Epithelial cell of proximal tubule (primary cell): ENCODE results near the gene IQUB. TPM values are rescaled to one million over a fixed set of nuclear protein-coding genes. Genes with fewer than 3 reads are reported as not detected.
A peak's percentile ranks its signal among the peaks of the same experiment; 100 is the strongest.

Experiments
- DNase-seq: peaks from one replicate; pipeline ENCODE4 v3.0.0-alpha.2; 2011; ENCODE audit warnings: low read depth
- H3K4me3 ChIP-seq: 2 replicates; pipeline ENCODE4 v1.5.1; 2011; ENCODE audit warnings: low read depth, mild to moderate bottlenecking, low read length
- CTCF ChIP-seq: conservative IDR thresholded peaks from 2 replicates; pipeline ENCODE4 v1.5.1; 2012; ENCODE audit warnings: low read depth, mild to moderate bottlenecking, low read length
- total RNA-seq: library from RNA; depleted of rRNA; stranded (reverse); fragments of >200 nt; gene quantifications from 2 replicates; pipeline ENCODE4 v1.2.3, GENCODE V29; 2015

The IQUB gene
- total RNA-seq, 1 donor from 2014 or later = under 0.01 TPM

GRCh38 chr7:123472327-123472726 is 62.1 kb downstream of the IQUB start:
- H3K4me3 ChIP-seq = no peak overlapping the region

GRCh38 chr7:123468303-123468702 is 66.1 kb downstream of the IQUB start:
- DNase-seq = no peak
- no peak for TF ChIP-seq CTCF
- no peak overlapping the region for H3K4me3 ChIP-seq

More at GRCh38 chr7:123472327-123472726, 62.1 kb downstream of the IQUB start:
- no peak for DNase-seq
- no peak for TF ChIP-seq CTCF

GRCh38 chr7:123463890-123464289 is 70.5 kb downstream of the IQUB start:
- H3K4me3 ChIP-seq = no peak overlapping the region
- no peak for DNase-seq
- TF ChIP-seq CTCF = no peak

- no peak overlapping the region for H3K4me3 ChIP-seq
- TF ChIP-seq CTCF = no peak
- DNase-seq = peak; percentile 99
Measured at GRCh38 chr7:123460616-123461015, 73.8 kb downstream of the IQUB start.

GRCh38 chr7:123455965-123456470 is 78.4 kb downstream of the IQUB start:
- DNase-seq = no peak
- no peak overlapping the region for H3K4me3 ChIP-seq
- no peak for TF ChIP-seq CTCF

GRCh38 chr7:123440101-123440548 is 94.3 kb downstream of the IQUB start:
- no peak for DNase-seq
- no peak overlapping the region for H3K4me3 ChIP-seq
- TF ChIP-seq CTCF = no peak

- H3K4me3 ChIP-seq = no peak overlapping the region
- DNase-seq = peak; percentile 57
- no peak for TF ChIP-seq CTCF
Measured at GRCh38 chr7:123439191-123439590, 95.2 kb downstream of the IQUB start.
